Hepatocyte (in vitro differentiated cells): ENCODE results near the gene ANKDD1B. TPM values are rescaled to one million over a fixed set of nuclear protein-coding genes. Genes with fewer than 3 reads are reported as not detected.

Experiments
- DNase-seq: peaks from one replicate; pipeline ENCODE4 v3.0.0-alpha.2; 2016; ENCODE audit warnings: low spot score
- H2AFZ ChIP-seq: fragments of 200-600 bp; sonication (generic); 2 replicates; pipeline ENCODE4 v1.6.0; 2016; ENCODE audit warnings: antibody characterized with exemption, mild to moderate bottlenecking
- H3K27ac ChIP-seq: fragments of 200-600 bp; sonication (generic); 2 replicates; pipeline ENCODE4 v1.5.1; 2016; ENCODE audit warnings: mild to moderate bottlenecking
- H3K27me3 ChIP-seq: fragments of 200-600 bp; sonication (generic); 2 replicates; pipeline ENCODE4 v1.6.1; 2016
- H3K36me3 ChIP-seq: fragments of 200-600 bp; sonication (generic); replicated peaks from 2 replicates; pipeline ENCODE4 v1.5.1; 2016; ENCODE audit warnings: low read depth; ENCODE audit not compliant: insufficient read depth
- H3K4me1 ChIP-seq: fragments of 200-600 bp; sonication (generic); 2 replicates; pipeline ENCODE4 v1.5.1; 2016; ENCODE audit warnings: mild to moderate bottlenecking, moderate library complexity; ENCODE audit not compliant: insufficient read depth
- H3K4me2 ChIP-seq: fragments of 200-600 bp; sonication (generic); 2 replicates; pipeline ENCODE4 v1.6.0; 2016
- H3K4me3 ChIP-seq: fragments of 200-600 bp; sonication (generic); 2 replicates; pipeline ENCODE4 v1.5.1; 2016; ENCODE audit warnings: mild to moderate bottlenecking
- H3K79me2 ChIP-seq: fragments of 200-600 bp; sonication (generic); 2 replicates; pipeline ENCODE4 v1.6.0; 2017; ENCODE audit warnings: mild to moderate bottlenecking
- H3K9me2 ChIP-seq: fragments of 200-600 bp; sonication (generic); replicated peaks from 2 replicates; pipeline ENCODE4 v1.6.0; 2017; ENCODE audit warnings: mild to moderate bottlenecking; ENCODE audit not compliant: insufficient read depth
- H3K9me3 ChIP-seq: fragments of 200-600 bp; sonication (generic); 2 replicates; pipeline ENCODE4 v1.5.1; 2016; ENCODE audit warnings: low read depth, mild to moderate bottlenecking
- H4K20me1 ChIP-seq: fragments of 200-600 bp; sonication (generic); 2 replicates; pipeline ENCODE4 v1.6.0; 2016; ENCODE audit warnings: mild to moderate bottlenecking; ENCODE audit not compliant: insufficient read depth, poor library complexity, severe bottlenecking
- EZH2 ChIP-seq: fragments of 200-600 bp; sonication (generic); IDR thresholded peaks from 2 replicates; pipeline ENCODE4 v1.6.1; 2016; ENCODE audit warnings: antibody characterized with exemption, mild to moderate bottlenecking, borderline replicate concordance
- EZH2phosphoT487 ChIP-seq: fragments of 200-600 bp; sonication (generic); IDR thresholded peaks from one replicate; pipeline ENCODE4 v1.6.1; 2018; ENCODE audit warnings: antibody characterized with exemption, mild to moderate bottlenecking, low read depth, moderate library complexity; ENCODE audit not compliant: unreplicated experiment, severe bottlenecking
- WGBS: methylation state at CpG from one replicate; pipeline ENCODE4 v1.1.6; 2016; ENCODE audit warnings: low lambda C conversion rate; ENCODE audit errors: missing lambda C conversion rate; 5-methylcytosine and 5-hydroxymethylcytosine counted together
- polyA plus RNA-seq: library from polyadenylated mRNA; unstranded; fragments of >200 nt; fragmentation: Nextera tagmentation; extraction: Ambion mirVana; gene quantifications from 2 replicates; pipeline ENCODE4 v1.2.1, GENCODE V29; 2016
- total RNA-seq: library from RNA; depleted of rRNA; stranded (reverse); fragments of >200 nt; gene quantifications from 2 replicates; pipeline ENCODE4 v1.2.3, GENCODE V29; 2014
- TF ChIP-seq, protein P1 (sequence below): fragments of 200-600 bp; sonication (generic); IDR thresholded peaks from 2 replicates; pipeline ENCODE4 v1.5.1; 2016; ENCODE audit warnings: antibody characterized with exemption, mild to moderate bottlenecking; ENCODE audit not compliant: poor library complexity

The ANKDD1B gene
- total and polyA plus RNA-seq, 2 experiments from 2014 or later = 0.71 to 4.7 TPM

DNA sequence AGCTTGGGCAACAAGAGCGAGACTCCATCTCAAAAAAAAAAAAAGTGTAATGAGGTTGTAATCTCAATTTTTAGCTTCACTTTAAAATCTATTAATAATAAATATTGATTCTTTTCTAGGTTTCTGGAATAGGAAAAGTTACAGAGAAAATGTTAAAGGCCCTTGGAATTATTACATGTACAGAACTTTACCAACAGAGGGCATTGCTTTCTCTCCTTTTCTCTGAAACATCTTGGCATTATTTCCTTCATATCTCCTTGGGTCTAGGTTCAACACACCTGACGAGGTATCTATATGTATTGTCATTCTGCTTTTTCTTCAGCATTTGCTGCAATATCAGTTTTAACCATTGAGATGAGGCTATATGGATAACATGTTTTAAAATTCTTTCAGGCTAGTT is 26.6 kb upstream of the ANKDD1B start:
- Histone ChIP-seq H3K4me2 (no peak overlapping the region), H4K20me1 (no peaks in the 10 kb centered on the region), H3K79me2 (no peaks in the 10 kb centered on the region), H3K9me3 (no peaks in the 10 kb centered on the region), H3K27ac (no peak overlapping the region), H3K36me3 (no peaks in the 10 kb centered on the region), H2AFZ (no peak overlapping the region), H3K27me3 (no peaks in the 10 kb centered on the region), H3K4me3 (no peak overlapping the region), H3K9me2 (no peaks in the 10 kb centered on the region), H3K4me1 (no peaks in the 10 kb centered on the region)
- WGBS = 92% methylated on average over 2 of the region's 2 CpGs
- no peak for TF ChIP-seq EZH2
- TF ChIP-seq, protein P1, sequence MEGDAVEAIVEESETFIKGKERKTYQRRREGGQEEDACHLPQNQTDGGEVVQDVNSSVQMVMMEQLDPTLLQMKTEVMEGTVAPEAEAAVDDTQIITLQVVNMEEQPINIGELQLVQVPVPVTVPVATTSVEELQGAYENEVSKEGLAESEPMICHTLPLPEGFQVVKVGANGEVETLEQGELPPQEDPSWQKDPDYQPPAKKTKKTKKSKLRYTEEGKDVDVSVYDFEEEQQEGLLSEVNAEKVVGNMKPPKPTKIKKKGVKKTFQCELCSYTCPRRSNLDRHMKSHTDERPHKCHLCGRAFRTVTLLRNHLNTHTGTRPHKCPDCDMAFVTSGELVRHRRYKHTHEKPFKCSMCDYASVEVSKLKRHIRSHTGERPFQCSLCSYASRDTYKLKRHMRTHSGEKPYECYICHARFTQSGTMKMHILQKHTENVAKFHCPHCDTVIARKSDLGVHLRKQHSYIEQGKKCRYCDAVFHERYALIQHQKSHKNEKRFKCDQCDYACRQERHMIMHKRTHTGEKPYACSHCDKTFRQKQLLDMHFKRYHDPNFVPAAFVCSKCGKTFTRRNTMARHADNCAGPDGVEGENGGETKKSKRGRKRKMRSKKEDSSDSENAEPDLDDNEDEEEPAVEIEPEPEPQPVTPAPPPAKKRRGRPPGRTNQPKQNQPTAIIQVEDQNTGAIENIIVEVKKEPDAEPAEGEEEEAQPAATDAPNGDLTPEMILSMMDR = peak; percentile 39
- DNase-seq = no peak

DNA sequence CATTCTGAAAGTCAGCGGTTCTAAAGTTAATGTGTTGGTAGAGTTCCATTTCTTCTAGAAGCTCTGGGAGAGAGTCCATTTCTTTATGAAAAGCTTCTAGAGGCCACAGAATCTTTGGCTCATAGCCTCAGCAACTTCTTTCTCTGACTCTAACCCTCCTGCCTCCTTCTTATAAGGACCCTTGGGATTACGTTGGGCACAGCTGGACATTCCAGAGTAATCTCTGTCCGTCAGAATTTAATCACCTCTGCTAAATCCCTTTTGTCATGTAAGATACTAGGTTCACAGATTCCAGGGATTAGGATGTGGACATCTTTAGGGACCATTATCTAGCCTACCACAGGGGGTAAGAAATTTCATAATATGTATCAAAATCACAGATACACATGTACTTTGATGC is 22.6 kb upstream of the ANKDD1B start:
- H3K9me3 ChIP-seq = no peaks in the 10 kb centered on the region
- no peak for DNase-seq
- H3K27me3 ChIP-seq = no peaks in the 10 kb centered on the region
- WGBS = 77% methylated on average over 3 of the region's 3 CpGs
- H3K36me3 ChIP-seq = peaks cover 5% of the 10 kb centered on the region
- H3K4me3 ChIP-seq = no peak overlapping the region
- H3K27ac ChIP-seq = no peak overlapping the region
- H3K4me1 ChIP-seq = no peaks in the 10 kb centered on the region
- no peak overlapping the region for H3K4me2 ChIP-seq
- no peak for TF ChIP-seq EZH2phosphoT487
- TF ChIP-seq, protein P1 = no peak
- no peak for TF ChIP-seq EZH2
- H2AFZ ChIP-seq = no peak overlapping the region
- no peaks in the 10 kb centered on the region for H3K9me2 ChIP-seq
- H3K79me2 ChIP-seq = no peaks in the 10 kb centered on the region
- no peaks in the 10 kb centered on the region for H4K20me1 ChIP-seq

DNA sequence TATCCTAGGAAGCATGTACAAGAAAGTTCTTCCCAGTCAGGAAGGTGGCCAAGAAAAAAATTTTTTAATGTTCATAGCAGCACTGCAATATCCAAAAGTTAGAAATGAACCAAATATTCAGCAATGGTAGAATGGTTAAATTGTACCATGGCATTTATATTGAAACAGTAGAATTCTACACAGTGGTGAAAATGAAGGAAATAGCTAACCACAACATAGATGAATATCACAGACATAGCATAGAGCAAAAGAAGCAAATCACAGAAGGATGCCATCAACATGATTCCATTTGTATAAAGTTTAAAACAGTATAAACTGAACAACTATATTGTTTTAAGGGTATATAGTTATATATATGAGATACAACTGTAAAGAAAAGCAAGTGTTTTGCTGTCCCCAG is 10.7 kb upstream of the ANKDD1B start:
- H3K4me3 ChIP-seq = no peak overlapping the region
- H3K9me3 ChIP-seq = no peaks in the 10 kb centered on the region
- no peak overlapping the region for H3K4me2 ChIP-seq
- H2AFZ ChIP-seq = no peak overlapping the region
- H4K20me1 ChIP-seq = no peaks in the 10 kb centered on the region
- H3K36me3 ChIP-seq = no peaks in the 10 kb centered on the region
- no peaks in the 10 kb centered on the region for H3K9me2 ChIP-seq
- peaks cover 6% of the 10 kb centered on the region for H3K4me1 ChIP-seq
- TF ChIP-seq EZH2phosphoT487 (no peak), EZH2 (no peak)
- TF ChIP-seq, protein P1 = no peak
- no peaks in the 10 kb centered on the region for H3K79me2 ChIP-seq
- DNase-seq = no peak
- no peak overlapping the region for H3K27ac ChIP-seq
- no peaks in the 10 kb centered on the region for H3K27me3 ChIP-seq

DNA sequence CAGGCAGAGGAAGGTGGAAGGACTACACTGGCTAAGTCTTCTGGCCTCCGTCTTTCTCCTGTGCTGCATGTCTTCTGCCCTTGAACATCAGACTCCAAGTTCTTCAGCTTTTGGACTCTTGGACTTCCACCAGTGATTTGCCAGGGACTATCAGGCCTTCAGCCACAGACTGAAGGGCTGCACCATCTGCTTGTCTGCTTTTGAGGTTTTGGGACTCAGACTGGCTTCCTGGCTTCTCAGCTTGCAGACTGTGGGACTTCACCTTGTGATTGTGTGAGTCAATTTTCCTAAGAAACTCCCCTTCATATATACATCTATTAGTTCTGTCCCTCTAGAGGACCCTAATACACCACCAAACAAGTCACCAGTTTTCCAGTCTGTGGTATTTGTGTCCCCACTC is 9.7 kb upstream of the ANKDD1B start:
- 100% methylated on average over 1 of the region's 1 CpG for WGBS
- H3K9me2 ChIP-seq = no peaks in the 10 kb centered on the region
- H3K27ac ChIP-seq = no peak overlapping the region
- H2AFZ ChIP-seq = no peak overlapping the region
- peaks cover 6% of the 10 kb centered on the region for H3K4me1 ChIP-seq
- no peaks in the 10 kb centered on the region for H3K79me2 ChIP-seq
- H4K20me1 ChIP-seq = no peaks in the 10 kb centered on the region
- no peak for DNase-seq
- H3K4me2 ChIP-seq = no peak overlapping the region
- H3K36me3 ChIP-seq = no peaks in the 10 kb centered on the region
- H3K9me3 ChIP-seq = no peaks in the 10 kb centered on the region
- H3K27me3 ChIP-seq = no peaks in the 10 kb centered on the region
- H3K4me3 ChIP-seq = no peak overlapping the region
- TF ChIP-seq EZH2phosphoT487 (no peak), EZH2 (no peak)
- TF ChIP-seq, protein P1 = no peak
